Bronchial epithelial cell (primary cell): ENCODE data around the gene AK8. TPM values are rescaled to one million over a fixed set of nuclear protein-coding genes. Genes with fewer than 3 reads are reported as not detected.

Experiments used
- DNase-seq: peaks from one replicate; pipeline ENCODE4 v3.0.0-alpha.2; 2010; ENCODE audit warnings: low read depth
- FAIRE-seq: peaks from 2 replicates; lab custom pipeline; 2011; peaks lifted over from hg19 to GRCh38; lab: Jason Lieb, UNC
- H3K27me3 ChIP-seq: 2 replicates; pipeline ENCODE4 v1.5.1; 2011; ENCODE audit warnings: low read length; ENCODE audit not compliant: control insufficient read depth, insufficient read depth
- H3K36me3 ChIP-seq: 2 replicates; pipeline ENCODE4 v1.5.1; 2011; ENCODE audit warnings: low read length; ENCODE audit not compliant: control insufficient read depth, insufficient read depth
- H3K4me3 ChIP-seq: 2 replicates; pipeline ENCODE4 v1.5.1; 2011; ENCODE audit warnings: mild to moderate bottlenecking, low read depth, low read length, control low read depth
- CTCF ChIP-seq: IDR thresholded peaks from 2 replicates; pipeline ENCODE4 v1.5.1; 2011; ENCODE audit warnings: mild to moderate bottlenecking, moderate library complexity, low read length, control low read depth, inconsistent platforms; ENCODE audit not compliant: insufficient read depth, severe bottlenecking
- total RNA-seq: library from RNA; depleted of rRNA; stranded (reverse); fragments of >200 nt; gene quantifications from 2 replicates; pipeline ENCODE4 v1.2.1, GENCODE V29; 2014

The AK8 gene
- total RNA-seq, 1 donor from 2014 or later: not detected

DNA sequence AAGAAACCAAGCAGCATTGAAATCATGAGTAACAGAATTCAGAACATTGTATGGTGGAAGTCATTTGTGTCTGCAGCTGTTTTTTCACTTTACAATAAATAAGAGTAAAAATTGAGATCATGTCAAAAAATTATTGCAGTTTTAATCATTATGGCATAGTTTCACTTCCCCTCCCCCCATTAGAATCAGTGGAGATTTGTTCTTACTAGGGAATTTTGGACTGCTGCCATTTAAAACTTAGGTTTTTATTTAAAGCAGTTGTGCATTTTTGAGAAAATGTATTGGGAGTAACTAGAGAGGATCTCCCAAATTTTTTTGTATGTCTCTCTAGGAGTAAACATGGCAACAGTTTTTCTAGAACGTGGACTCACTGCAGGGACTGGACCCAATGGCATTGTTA lies 187.4 kb downstream of the AK8 start:
- Histone ChIP-seq H3K27me3 (no peaks in the 10 kb centered on the region), H3K4me3 (no peak overlapping the region), H3K36me3 (peaks cover 15% of the 10 kb centered on the region)
- no peak for FAIRE-seq
- TF ChIP-seq CTCF: no peak
- DNase-seq: no peak

GRCh38 chr9:132683873-132684272 lies 194.2 kb downstream of the AK8 start:
- H3K36me3 ChIP-seq: peaks cover 17% of the 10 kb centered on the region
- TF ChIP-seq CTCF: no peak
- H3K4me3 ChIP-seq: no peak overlapping the region
- H3K27me3 ChIP-seq: no peaks in the 10 kb centered on the region
- DNase-seq (no peak), FAIRE-seq (no peak)

GRCh38 chr9:132681561-132681960 lies 196.5 kb downstream of the AK8 start:
- no peak for TF ChIP-seq CTCF
- no peak for FAIRE-seq
- no peak for DNase-seq
- H3K4me3 ChIP-seq: no peak overlapping the region
- no peaks in the 10 kb centered on the region for H3K27me3 ChIP-seq
- H3K36me3 ChIP-seq: peaks cover 22% of the 10 kb centered on the region

DNA sequence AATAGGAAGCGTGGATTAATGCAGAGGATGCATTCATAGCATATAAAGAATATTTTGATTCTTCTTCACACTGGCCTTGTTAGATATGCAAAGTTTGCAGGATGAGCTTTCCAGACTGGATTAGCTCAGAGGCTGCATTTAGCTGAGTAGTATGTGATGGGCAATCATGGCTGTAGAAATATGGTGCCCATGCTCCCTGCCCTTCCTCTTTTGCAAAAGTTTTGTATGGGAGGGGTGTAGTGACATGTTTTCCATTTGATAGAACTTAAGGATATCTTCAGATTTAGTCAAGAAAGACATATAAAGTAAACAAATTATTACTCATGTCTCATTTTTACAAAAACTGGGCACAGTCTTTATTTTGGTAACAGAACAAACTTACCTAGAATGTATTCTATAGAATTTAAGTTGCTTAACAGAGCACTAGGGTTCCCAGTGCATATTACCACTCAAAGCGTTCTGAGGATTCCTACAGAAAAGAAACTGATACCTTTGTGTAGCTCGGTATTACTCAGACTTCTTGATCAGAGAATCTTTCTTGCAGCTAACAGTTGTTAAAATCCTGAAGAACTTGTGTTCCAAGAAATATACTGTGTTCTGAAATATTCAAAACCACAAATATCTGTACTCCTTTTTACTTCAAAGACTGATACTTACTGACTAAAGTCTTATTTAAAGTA lies 198.0 kb downstream of the AK8 start:
- peaks cover 16% of the 10 kb centered on the region for H3K36me3 ChIP-seq
- no peaks in the 10 kb centered on the region for H3K27me3 ChIP-seq
- TF ChIP-seq CTCF: no peak
- no peak overlapping the region for H3K4me3 ChIP-seq
- DNase-seq (no peak), FAIRE-seq (no peak)

DNA sequence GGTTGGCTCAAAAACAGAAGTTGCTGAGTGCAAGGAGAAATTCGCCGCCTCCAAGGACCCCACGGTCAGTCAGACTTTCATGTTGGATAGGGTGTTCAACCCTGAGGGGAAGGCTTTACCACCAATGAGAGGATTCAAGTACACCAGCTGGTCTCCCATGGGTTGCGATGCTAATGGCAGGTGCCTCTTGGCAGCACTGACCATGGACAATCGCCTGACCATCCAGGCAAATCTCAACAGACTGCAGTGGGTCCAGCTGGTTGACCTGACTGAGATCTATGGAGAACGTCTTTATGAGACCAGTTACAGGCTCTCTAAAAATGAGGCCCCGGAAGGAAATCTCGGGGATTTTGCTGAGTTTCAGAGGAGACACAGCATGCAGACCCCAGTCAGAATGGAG lies 200.1 kb downstream of the AK8 start:
- Histone ChIP-seq H3K36me3 (peaks cover 10% of the 10 kb centered on the region), H3K27me3 (no peaks in the 10 kb centered on the region), H3K4me3 (no peak overlapping the region)
- FAIRE-seq (no peak), DNase-seq (no peak)
- no peak for TF ChIP-seq CTCF

Other genes with a start within 250 kb of the AK8 start
- gene DDX31, start 208.3 kb downstream of the AK8 start, total RNA-seq: 11.1 and 15.8 TPM in 2 replicates
- 9.5 and 9.7 TPM in 2 replicates for gene GTF3C4, start 207.8 kb downstream of the AK8 start, total RNA-seq
- gene SPACA9, start 614 bp upstream of the AK8 start, total RNA-seq: 0.79 and 2.3 TPM in 2 replicates
- gene TSC1, start 66.3 kb upstream of the AK8 start, total RNA-seq: 20.8 and 22.3 TPM in 2 replicates
- gene GFI1B, start 100.4 kb upstream of the AK8 start, total RNA-seq: not detected in 2 replicates
- gene GTF3C5, start 152.7 kb upstream of the AK8 start, total RNA-seq: 29.7 and 31.4 TPM in 2 replicates
- 0.53 and 1.3 TPM in 2 replicates for gene CEL, start 183.7 kb upstream of the AK8 start, total RNA-seq
- gene RALGDS, start 243.0 kb upstream of the AK8 start, total RNA-seq: 18.7 and 21.1 TPM in 2 replicates